GM23338 (cell line): ENCODE results near the gene HELZ. TPM values are rescaled to one million over a fixed set of nuclear protein-coding genes. Genes with fewer than 3 reads are reported as not detected.

ENCODE experiments used
- ATAC-seq: fragments of 200-7000 bp; cut with Tn5 transposase; 3 replicates; pipeline ENCODE4 v1.9.1; 2020
- DNase-seq: peaks from one replicate; pipeline ENCODE4 v3.0.0-alpha.2; 2015; ENCODE audit warnings: low spot score
- H2AFZ ChIP-seq: fragments of 200-600 bp; sonication (generic); 2 replicates; pipeline ENCODE4 v1.8.0; 2016; ENCODE audit warnings: antibody characterized with exemption, mild to moderate bottlenecking, moderate library complexity
- H3F3A ChIP-seq: fragments of 200-600 bp; sonication (generic); replicated peaks from 2 replicates; pipeline ENCODE4 v1.8.0; 2017; ENCODE audit warnings: antibody characterized with exemption, mixed run types, low read depth
- H3K27ac ChIP-seq: fragments of 200-600 bp; sonication (generic); 2 replicates; pipeline ENCODE4 v1.6.1; 2016; ENCODE audit warnings: low read depth
- H3K27me3 ChIP-seq: fragments of 200-600 bp; sonication (generic); 2 replicates; pipeline ENCODE4 v1.8.0; 2016; ENCODE audit warnings: mild to moderate bottlenecking, mixed run types, moderate library complexity; ENCODE audit not compliant: insufficient read depth
- H3K36me3 ChIP-seq: fragments of 200-600 bp; sonication (generic); 2 replicates; pipeline ENCODE4 v1.8.0; 2016; ENCODE audit warnings: mild to moderate bottlenecking; ENCODE audit not compliant: insufficient read depth
- H3K4me1 ChIP-seq: fragments of 200-600 bp; sonication (generic); 2 replicates; pipeline ENCODE4 v1.8.0; 2016; ENCODE audit warnings: mild to moderate bottlenecking, moderate library complexity; ENCODE audit not compliant: insufficient read depth
- H3K4me2 ChIP-seq: fragments of 200-600 bp; sonication (generic); 2 replicates; pipeline ENCODE4 v1.7.1; 2017; ENCODE audit warnings: mixed run types
- H3K4me3 ChIP-seq: fragments of 200-600 bp; sonication (generic); 2 replicates; pipeline ENCODE4 v1.6.1; 2016; ENCODE audit warnings: mixed run types
- H3K79me2 ChIP-seq: fragments of 200-600 bp; sonication (generic); replicated peaks from 2 replicates; pipeline ENCODE4 v1.8.0; 2017; ENCODE audit warnings: mild to moderate bottlenecking; ENCODE audit not compliant: insufficient read depth
- H3K9me2 ChIP-seq: fragments of 200-600 bp; sonication (generic); 2 replicates; pipeline ENCODE4 v1.8.0; 2017; ENCODE audit not compliant: insufficient read depth
- H4K20me1 ChIP-seq: fragments of 200-600 bp; sonication (generic); replicated peaks from 2 replicates; pipeline ENCODE4 v1.8.0; 2017; ENCODE audit warnings: mild to moderate bottlenecking; ENCODE audit not compliant: insufficient read depth
- H3K27ac Mint-ChIP-seq: 2 replicates; pipeline ENCODE4 v1.8.0; 2020; ENCODE audit warnings: inconsistent platforms, mild to moderate bottlenecking, moderate library complexity, mixed read lengths
- H3K27me3 Mint-ChIP-seq: 3 replicates; pipeline ENCODE4 v1.8.0; 2022; ENCODE audit warnings: low read depth, mild to moderate bottlenecking, moderate library complexity, mixed read lengths, inconsistent platforms; ENCODE audit not compliant: insufficient read depth, poor library complexity
- H3K36me3 Mint-ChIP-seq: 3 replicates; pipeline ENCODE4 v1.8.0; 2021; ENCODE audit warnings: low read depth, mild to moderate bottlenecking, inconsistent platforms, moderate library complexity, mixed read lengths
- H3K4me1 Mint-ChIP-seq: 3 replicates; pipeline ENCODE4 v1.8.0; 2020; ENCODE audit warnings: mild to moderate bottlenecking, inconsistent platforms, mixed read lengths
- H3K4me3 Mint-ChIP-seq: 3 replicates; pipeline ENCODE4 v1.8.0; 2021; ENCODE audit warnings: moderate library complexity, mild to moderate bottlenecking, inconsistent platforms, mixed read lengths
- H3K9me3 Mint-ChIP-seq: 3 replicates; pipeline ENCODE4 v1.8.0; 2020; ENCODE audit warnings: moderate library complexity, mild to moderate bottlenecking, inconsistent platforms, mixed read lengths
- CREB1 ChIP-seq: fragments of 250-450 bp; sonication (Bioruptor Pico); IDR thresholded peaks from 2 replicates; pipeline ENCODE4 v1.5.0; 2020; ENCODE audit warnings: low read depth, mild to moderate bottlenecking, moderate library complexity
- EZH2 ChIP-seq: fragments of 200-600 bp; sonication (generic); IDR thresholded peaks from one replicate; pipeline ENCODE4 v1.8.0; 2017; ENCODE audit warnings: antibody characterized with exemption, mild to moderate bottlenecking, low read depth; ENCODE audit not compliant: unreplicated experiment
- EZH2phosphoT487 ChIP-seq: fragments of 200-600 bp; sonication (generic); IDR thresholded peaks from one replicate; pipeline ENCODE4 v1.8.1; 2018; ENCODE audit warnings: antibody characterized with exemption; ENCODE audit not compliant: unreplicated experiment
- JUNB ChIP-seq: IDR thresholded peaks from one replicate; pipeline ENCODE4 v1.6.1; 2016; ENCODE audit warnings: antibody characterized with exemption; ENCODE audit not compliant: unreplicated experiment
- POLR2AphosphoS5 ChIP-seq: IDR thresholded peaks from 2 replicates; pipeline ENCODE4 v1.6.1; 2016; ENCODE audit warnings: antibody characterized with exemption, low read depth
- STAT1 ChIP-seq: IDR thresholded peaks from one replicate; pipeline ENCODE4 v1.6.1; 2016; ENCODE audit warnings: antibody characterized with exemption; ENCODE audit not compliant: unreplicated experiment
- ZNF114 ChIP-seq: fragments of 250-450 bp; sonication (Bioruptor Pico); IDR thresholded peaks from 2 replicates; pipeline ENCODE4 v1.5.0; 2020; ENCODE audit warnings: mild to moderate bottlenecking, moderate library complexity
- ZNF331 ChIP-seq: fragments of 250-450 bp; sonication (Bioruptor Pico); IDR thresholded peaks from 2 replicates; pipeline ENCODE4 v1.5.0; 2020; ENCODE audit warnings: low read depth, mild to moderate bottlenecking, moderate library complexity
- polyA plus RNA-seq: library from polyadenylated mRNA; unstranded; fragments of >200 nt; fragmentation: Nextera tagmentation; extraction: Ambion mirVana; gene quantifications from 2 replicates; pipeline ENCODE4 v1.2.1, GENCODE V29; 2016
- total RNA-seq: library from RNA; depleted of rRNA; stranded (reverse); fragments of >200 nt; shearing (Covaris generic); gene quantifications from 2 replicates; pipeline ENCODE4 v1.2.3, GENCODE V29; 2014
- TF ChIP-seq, protein P1 (sequence below), 2 experiments: fragments of 200-600 bp in 1 of 2; sonication (generic) in 1 of 2; conservative IDR thresholded peaks; 2 replicates each; pipeline versions ENCODE4 v1.5.1 to v1.6.1; 2016 to 2017; ENCODE audit warnings: antibody characterized with exemption in 2 of 2, low read depth in 2 of 2, mild to moderate bottlenecking in 2 of 2, moderate library complexity in 1 of 2
- TF ChIP-seq, protein P2 (sequence below): fragments of 250-450 bp; sonication (Bioruptor Pico); IDR thresholded peaks from 2 replicates; pipeline ENCODE4 v1.5.0; 2020; ENCODE audit warnings: mild to moderate bottlenecking, moderate library complexity
- TF ChIP-seq, protein P3 (sequence below): IDR thresholded peaks from 2 replicates; pipeline ENCODE4 v1.6.1; 2016; ENCODE audit warnings: antibody characterized with exemption

The HELZ gene
- total and polyA plus RNA-seq, 2 experiments from 2014 or later = 38.9 to 62.0 TPM

DNA sequence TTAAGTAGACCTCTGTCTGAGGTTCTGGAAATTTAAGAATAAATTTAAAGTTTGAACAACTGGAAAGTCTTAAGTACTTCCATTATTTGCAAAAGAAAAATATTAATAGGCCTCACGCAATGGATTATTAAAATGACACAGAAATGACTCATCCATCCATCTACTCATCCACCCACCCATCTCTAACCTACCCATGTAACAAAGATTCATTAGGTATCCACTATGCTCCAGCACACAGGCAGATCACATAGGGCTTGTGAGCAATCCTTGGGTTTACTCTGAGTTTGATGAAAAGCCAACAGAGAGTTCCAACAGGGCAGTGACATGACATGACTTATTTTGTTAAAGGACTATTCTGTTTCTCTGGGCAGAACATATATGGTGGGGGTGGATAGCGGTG, 93.3 kb downstream of the HELZ start (continued):
- TF ChIP-seq, protein P1, sequence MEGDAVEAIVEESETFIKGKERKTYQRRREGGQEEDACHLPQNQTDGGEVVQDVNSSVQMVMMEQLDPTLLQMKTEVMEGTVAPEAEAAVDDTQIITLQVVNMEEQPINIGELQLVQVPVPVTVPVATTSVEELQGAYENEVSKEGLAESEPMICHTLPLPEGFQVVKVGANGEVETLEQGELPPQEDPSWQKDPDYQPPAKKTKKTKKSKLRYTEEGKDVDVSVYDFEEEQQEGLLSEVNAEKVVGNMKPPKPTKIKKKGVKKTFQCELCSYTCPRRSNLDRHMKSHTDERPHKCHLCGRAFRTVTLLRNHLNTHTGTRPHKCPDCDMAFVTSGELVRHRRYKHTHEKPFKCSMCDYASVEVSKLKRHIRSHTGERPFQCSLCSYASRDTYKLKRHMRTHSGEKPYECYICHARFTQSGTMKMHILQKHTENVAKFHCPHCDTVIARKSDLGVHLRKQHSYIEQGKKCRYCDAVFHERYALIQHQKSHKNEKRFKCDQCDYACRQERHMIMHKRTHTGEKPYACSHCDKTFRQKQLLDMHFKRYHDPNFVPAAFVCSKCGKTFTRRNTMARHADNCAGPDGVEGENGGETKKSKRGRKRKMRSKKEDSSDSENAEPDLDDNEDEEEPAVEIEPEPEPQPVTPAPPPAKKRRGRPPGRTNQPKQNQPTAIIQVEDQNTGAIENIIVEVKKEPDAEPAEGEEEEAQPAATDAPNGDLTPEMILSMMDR (conservative IDR thresholded peaks at IDR 0.05; ENCODE audit: low read depth in 2 of 2) = no peak

DNA sequence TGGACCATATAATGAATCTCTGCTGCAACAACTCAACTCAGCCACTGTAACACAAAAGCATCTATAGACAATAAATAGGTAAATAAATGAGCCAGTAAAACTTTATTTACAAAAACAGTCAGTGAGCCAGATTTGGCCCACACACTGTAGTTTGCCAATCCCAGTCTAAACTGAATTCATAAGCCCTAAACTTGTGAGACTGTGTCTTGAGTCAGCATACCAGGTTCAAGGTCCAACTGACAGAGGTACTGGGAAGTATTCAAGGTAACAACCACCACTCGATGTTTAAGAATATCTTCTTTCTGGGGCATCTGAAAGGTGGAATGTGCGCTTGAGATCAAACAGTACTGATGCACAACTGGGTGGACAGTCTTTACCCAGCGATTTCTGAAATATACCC, 94.2 kb downstream of the HELZ start:
- no peak overlapping the region for H3K27ac ChIP-seq
- Mint-ChIP-seq H3K4me1 (peaks cover 12% of the 10 kb centered on the region), H3K27ac (no peak overlapping the region), H3K4me3 (no peak overlapping the region), H3K36me3 (peaks cover 5% of the 10 kb centered on the region; the same call in 2 of the 3 replicates), H3K27me3 (no peaks in the 10 kb centered on the region), H3K9me3 (no peaks in the 10 kb centered on the region; the same call in 2 of the 3 replicates)
- H3K4me2 ChIP-seq = no peak overlapping the region
- no peak for ATAC-seq
- H3K27me3 ChIP-seq = no peaks in the 10 kb centered on the region
- H3K9me2 ChIP-seq = no peaks in the 10 kb centered on the region
- H3K4me1 ChIP-seq = peaks cover 4% of the 10 kb centered on the region
- H3K4me3 ChIP-seq = no peak overlapping the region
- H4K20me1 ChIP-seq = no peaks in the 10 kb centered on the region
- H2AFZ ChIP-seq = no peak overlapping the region
- no peak for DNase-seq
- H3K36me3 ChIP-seq = no peaks in the 10 kb centered on the region
- no peaks in the 10 kb centered on the region for H3K79me2 ChIP-seq
- H3F3A ChIP-seq = no peaks in the 10 kb centered on the region
- TF ChIP-seq STAT1 (no peak), ZNF331 (no peak), EZH2phosphoT487 (no peak), EZH2 (no peak), JUNB (no peak), POLR2AphosphoS5 (no peak), ZNF114 (CRISPR knock-in tag) (no peak), CREB1 (CRISPR knock-in tag) (no peak)
- TF ChIP-seq, protein P1 (conservative IDR thresholded peaks at IDR 0.05; ENCODE audit: low read depth in 2 of 2) = no peak
- TF ChIP-seq, protein P2, sequence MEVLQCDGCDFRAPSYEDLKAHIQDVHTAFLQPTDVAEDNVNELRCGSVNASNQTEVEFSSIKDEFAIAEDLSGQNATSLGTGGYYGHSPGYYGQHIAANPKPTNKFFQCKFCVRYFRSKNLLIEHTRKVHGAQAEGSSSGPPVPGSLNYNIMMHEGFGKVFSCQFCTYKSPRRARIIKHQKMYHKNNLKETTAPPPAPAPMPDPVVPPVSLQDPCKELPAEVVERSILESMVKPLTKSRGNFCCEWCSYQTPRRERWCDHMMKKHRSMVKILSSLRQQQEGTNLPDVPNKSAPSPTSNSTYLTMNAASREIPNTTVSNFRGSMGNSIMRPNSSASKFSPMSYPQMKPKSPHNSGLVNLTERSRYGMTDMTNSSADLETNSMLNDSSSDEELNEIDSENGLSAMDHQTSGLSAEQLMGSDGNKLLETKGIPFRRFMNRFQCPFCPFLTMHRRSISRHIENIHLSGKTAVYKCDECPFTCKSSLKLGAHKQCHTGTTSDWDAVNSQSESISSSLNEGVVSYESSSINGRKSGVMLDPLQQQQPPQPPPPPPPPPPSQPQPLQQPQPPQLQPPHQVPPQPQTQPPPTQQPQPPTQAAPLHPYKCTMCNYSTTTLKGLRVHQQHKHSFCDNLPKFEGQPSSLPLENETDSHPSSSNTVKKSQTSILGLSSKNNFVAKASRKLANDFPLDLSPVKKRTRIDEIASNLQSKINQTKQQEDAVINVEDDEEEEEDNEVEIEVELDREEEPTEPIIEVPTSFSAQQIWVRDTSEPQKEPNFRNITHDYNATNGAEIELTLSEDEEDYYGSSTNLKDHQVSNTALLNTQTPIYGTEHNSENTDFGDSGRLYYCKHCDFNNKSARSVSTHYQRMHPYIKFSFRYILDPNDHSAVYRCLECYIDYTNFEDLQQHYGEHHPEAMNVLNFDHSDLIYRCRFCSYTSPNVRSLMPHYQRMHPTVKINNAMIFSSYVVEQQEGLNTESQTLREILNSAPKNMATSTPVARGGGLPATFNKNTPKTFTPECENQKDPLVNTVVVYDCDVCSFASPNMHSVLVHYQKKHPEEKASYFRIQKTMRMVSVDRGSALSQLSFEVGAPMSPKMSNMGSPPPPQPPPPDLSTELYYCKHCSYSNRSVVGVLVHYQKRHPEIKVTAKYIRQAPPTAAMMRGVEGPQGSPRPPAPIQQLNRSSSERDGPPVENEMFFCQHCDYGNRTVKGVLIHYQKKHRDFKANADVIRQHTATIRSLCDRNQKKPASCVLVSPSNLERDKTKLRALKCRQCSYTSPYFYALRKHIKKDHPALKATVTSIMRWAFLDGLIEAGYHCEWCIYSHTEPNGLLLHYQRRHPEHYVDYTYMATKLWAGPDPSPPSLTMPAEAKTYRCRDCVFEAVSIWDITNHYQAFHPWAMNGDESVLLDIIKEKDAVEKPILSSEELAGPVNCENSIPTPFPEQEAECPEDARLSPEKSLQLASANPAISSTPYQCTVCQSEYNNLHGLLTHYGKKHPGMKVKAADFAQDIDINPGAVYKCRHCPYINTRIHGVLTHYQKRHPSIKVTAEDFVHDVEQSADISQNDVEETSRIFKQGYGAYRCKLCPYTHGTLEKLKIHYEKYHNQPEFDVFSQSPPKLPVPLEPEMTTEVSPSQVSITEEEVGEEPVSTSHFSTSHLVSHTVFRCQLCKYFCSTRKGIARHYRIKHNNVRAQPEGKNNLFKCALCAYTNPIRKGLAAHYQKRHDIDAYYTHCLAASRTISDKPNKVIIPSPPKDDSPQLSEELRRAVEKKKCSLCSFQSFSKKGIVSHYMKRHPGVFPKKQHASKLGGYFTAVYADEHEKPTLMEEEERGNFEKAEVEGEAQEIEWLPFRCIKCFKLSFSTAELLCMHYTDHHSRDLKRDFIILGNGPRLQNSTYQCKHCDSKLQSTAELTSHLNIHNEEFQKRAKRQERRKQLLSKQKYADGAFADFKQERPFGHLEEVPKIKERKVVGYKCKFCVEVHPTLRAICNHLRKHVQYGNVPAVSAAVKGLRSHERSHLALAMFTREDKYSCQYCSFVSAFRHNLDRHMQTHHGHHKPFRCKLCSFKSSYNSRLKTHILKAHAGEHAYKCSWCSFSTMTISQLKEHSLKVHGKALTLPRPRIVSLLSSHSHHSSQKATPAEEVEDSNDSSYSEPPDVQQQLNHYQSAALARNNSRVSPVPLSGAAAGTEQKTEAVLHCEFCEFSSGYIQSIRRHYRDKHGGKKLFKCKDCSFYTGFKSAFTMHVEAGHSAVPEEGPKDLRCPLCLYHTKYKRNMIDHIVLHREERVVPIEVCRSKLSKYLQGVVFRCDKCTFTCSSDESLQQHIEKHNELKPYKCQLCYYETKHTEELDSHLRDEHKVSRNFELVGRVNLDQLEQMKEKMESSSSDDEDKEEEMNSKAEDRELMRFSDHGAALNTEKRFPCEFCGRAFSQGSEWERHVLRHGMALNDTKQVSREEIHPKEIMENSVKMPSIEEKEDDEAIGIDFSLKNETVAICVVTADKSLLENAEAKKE (CRISPR knock-in tag) = no peak
- TF ChIP-seq, protein P3, sequence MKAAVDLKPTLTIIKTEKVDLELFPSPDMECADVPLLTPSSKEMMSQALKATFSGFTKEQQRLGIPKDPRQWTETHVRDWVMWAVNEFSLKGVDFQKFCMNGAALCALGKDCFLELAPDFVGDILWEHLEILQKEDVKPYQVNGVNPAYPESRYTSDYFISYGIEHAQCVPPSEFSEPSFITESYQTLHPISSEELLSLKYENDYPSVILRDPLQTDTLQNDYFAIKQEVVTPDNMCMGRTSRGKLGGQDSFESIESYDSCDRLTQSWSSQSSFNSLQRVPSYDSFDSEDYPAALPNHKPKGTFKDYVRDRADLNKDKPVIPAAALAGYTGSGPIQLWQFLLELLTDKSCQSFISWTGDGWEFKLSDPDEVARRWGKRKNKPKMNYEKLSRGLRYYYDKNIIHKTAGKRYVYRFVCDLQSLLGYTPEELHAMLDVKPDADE = no peak
